ENCODE data around the gene OR2T6. TPM values are rescaled to one million over a fixed set of nuclear protein-coding genes. Genes with fewer than 3 reads are reported as not detected.
"Not testable (repeated sequence)": the region's sequence is repeated elsewhere in the genome, so short reads cannot be mapped to it uniquely, and the experiment has no call there.

The OR2T6 gene
- not detected in 2 replicates for total RNA-seq

- DNase-seq (ENCODE audit: low read depth, low spot score) = no peak
Observed at GRCh38 chr1:248375446-248375845, at the start of gene OR2T6. Gene OR2T6, plus strand, starts transcription at chr1:248375746. Its CDS starts 11,863 bp downstream, at chr1:248387609.

- DNase-seq (ENCODE audit: low read depth, low spot score) = no peak
Observed at GRCh38 chr1:248343451-248343850, 32.1 kb upstream of the OR2T6 start.

GRCh38 chr1:248348475-248348874 is 27.1 kb upstream of the OR2T6 start, which contains the start of gene OR14C36:
Gene OR14C36, plus strand, starts transcription at chr1:248348775. Its CDS starts 0 bp downstream, at chr1:248348775.
- DNase-seq (ENCODE audit: low read depth, low spot score) = no peak

GRCh38 chr1:248359415-248359814 is 16.1 kb upstream of the OR2T6 start:
- DNase-seq (ENCODE audit: low read depth, low spot score) = no peak

- no peak for DNase-seq (ENCODE audit: low read depth, low spot score)
Observed at GRCh38 chr1:248361121-248361715, 14.3 kb upstream of the OR2T6 start, which contains the start of gene OR2T4. Gene OR2T4, plus strand, starts transcription at chr1:248361665. Its CDS starts 0 bp downstream, at chr1:248361665.

- DNase-seq (ENCODE audit: low read depth, low spot score) = no peak
Observed at GRCh38 chr1:248366609-248367008, 8.9 kb upstream of the OR2T6 start.

GRCh38 chr1:248372394-248372793 is 3.2 kb upstream of the OR2T6 start:
- no peak for DNase-seq (ENCODE audit: low read depth, low spot score)

- no peak for DNase-seq (ENCODE audit: low read depth, low spot score)
Observed at GRCh38 chr1:248373761-248374160, 1.8 kb upstream of the OR2T6 start.

- DNase-seq (ENCODE audit: low read depth, low spot score) = no peak
Observed at GRCh38 chr1:248376916-248377315, 1.4 kb downstream of the OR2T6 start.

- DNase-seq (ENCODE audit: low read depth, low spot score) = no peak
Observed at GRCh38 chr1:248380854-248381253, 5.3 kb downstream of the OR2T6 start.

- no peak for DNase-seq (ENCODE audit: low read depth, low spot score)
Observed at GRCh38 chr1:248388426-248388825, 12.9 kb downstream of the OR2T6 start.

GRCh38 chr1:248393050-248393449 is 17.5 kb downstream of the OR2T6 start:
- no peak for DNase-seq (ENCODE audit: low read depth, low spot score)

GRCh38 chr1:248402748-248403147 is 27.2 kb downstream of the OR2T6 start, which contains the start of gene OR2T1:
Gene OR2T1, plus strand, starts transcription at chr1:248403048. Its CDS starts 3,100 bp downstream, at chr1:248406148.
- no peak for DNase-seq (ENCODE audit: low read depth, low spot score)

- no peak for DNase-seq (ENCODE audit: low read depth, low spot score)
Observed at GRCh38 chr1:248404024-248404423, 28.5 kb downstream of the OR2T6 start.

- DNase-seq (ENCODE audit: low read depth, low spot score) = no peak
Observed at GRCh38 chr1:248406721-248407692, 31.5 kb downstream of the OR2T6 start.

- no peak for DNase-seq (ENCODE audit: low read depth, low spot score)
Observed at GRCh38 chr1:248416226-248416625, 40.7 kb downstream of the OR2T6 start.

- no peak for DNase-seq (ENCODE audit: low read depth, low spot score)
Observed at GRCh38 chr1:248417854-248418253, 42.3 kb downstream of the OR2T6 start.

- no peak for DNase-seq (ENCODE audit: low read depth, low spot score)
Observed at GRCh38 chr1:248421384-248421783, 45.8 kb downstream of the OR2T6 start.

GRCh38 chr1:248427526-248428191 is 52.1 kb downstream of the OR2T6 start:
- DNase-seq (ENCODE audit: low read depth, low spot score) = not testable (repeated sequence)

GRCh38 chr1:248428192-248428533 is 52.6 kb downstream of the OR2T6 start:
- not testable (repeated sequence) for DNase-seq (ENCODE audit: low read depth, low spot score)

- not testable (repeated sequence) for DNase-seq (ENCODE audit: low read depth, low spot score)
Observed at GRCh38 chr1:248431683-248432082, 56.1 kb downstream of the OR2T6 start.

GRCh38 chr1:248432201-248432600 is 56.7 kb downstream of the OR2T6 start:
- not testable (repeated sequence) for DNase-seq (ENCODE audit: low read depth, low spot score)

All from pulmonary artery endothelial cell (primary cell).